PC-3 (cell line): ENCODE results near the gene ADAMTS3. TPM values are rescaled to one million over a fixed set of nuclear protein-coding genes. Genes with fewer than 3 reads are reported as not detected.

ENCODE experiments used
- ATAC-seq: fragments of 200-7000 bp; cut with Tn5 transposase; 2 replicates; pipeline ENCODE4 v1.9.1; 2020; ENCODE audit warnings: mild to moderate bottlenecking, moderate library complexity
- BruUV-seq: library from RNA; stranded (reverse); fragments of 400-500 nt; replicated peaks from 2 replicates; lab custom pipeline; 2021; lab: Mats Ljungman, UMichigan
- CTCF ChIA-PET: fragments of 300-600 bp; sonication (Branson Sonifier 250); formaldehyde crosslinking; loops from one replicate; lab custom pipeline; 2022; ENCODE audit warnings: antibody characterized with exemption; lab: Charles Lee
- POLR2A ChIA-PET: fragments of 300-600 bp; sonication (Branson Sonifier 250); formaldehyde crosslinking; loops from one replicate; lab custom pipeline; 2022; ENCODE audit warnings: antibody characterized with exemption; ENCODE audit not compliant: unreplicated experiment; lab: Charles Lee
- DNase-seq: peaks from one replicate; pipeline ENCODE4 v3.0.0-alpha.2; 2015
- H2AFZ ChIP-seq: fragments of 300-600 bp; sonication (generic); 2 replicates; pipeline ENCODE4 v1.6.0; 2016; ENCODE audit warnings: antibody characterized with exemption, low read length
- H3F3A ChIP-seq: fragments of 300-600 bp; sonication (generic); one replicate; pipeline ENCODE4 v1.6.0; 2017; ENCODE audit warnings: antibody characterized with exemption, low read length, control low read depth, mild to moderate bottlenecking; ENCODE audit not compliant: unreplicated experiment
- H3K27ac ChIP-seq: fragments of 300-600 bp; sonication (generic); 2 replicates; pipeline ENCODE4 v1.5.1; 2016; ENCODE audit warnings: mild to moderate bottlenecking, low read length
- H3K27me3 ChIP-seq: fragments of 300-600 bp; sonication (generic); 2 replicates; pipeline ENCODE4 v1.6.1; 2016; ENCODE audit warnings: low read length, mixed read lengths
- H3K36me3 ChIP-seq: fragments of 300-600 bp; sonication (generic); 2 replicates; pipeline ENCODE4 v1.6.1; 2016; ENCODE audit warnings: low read depth, mixed run types, low read length, mixed read lengths
- H3K4me1 ChIP-seq: fragments of 300-600 bp; sonication (generic); 2 replicates; pipeline ENCODE4 v1.5.1; 2016; ENCODE audit warnings: low read length; ENCODE audit not compliant: insufficient read depth
- H3K4me2 ChIP-seq: fragments of 300-600 bp; sonication (generic); 2 replicates; pipeline ENCODE4 v1.6.0; 2016; ENCODE audit warnings: low read length
- H3K4me3 ChIP-seq: fragments of 300-600 bp; sonication (generic); 2 replicates; pipeline ENCODE4 v1.5.1; 2016; ENCODE audit warnings: mild to moderate bottlenecking, low read length, mixed read lengths
- H3K79me2 ChIP-seq: fragments of 300-600 bp; sonication (generic); 2 replicates; pipeline ENCODE4 v1.6.1; 2017; ENCODE audit warnings: low read length, mixed read lengths
- H3K9ac ChIP-seq: fragments of 300-600 bp; sonication (generic); 2 replicates; pipeline ENCODE4 v1.6.0; 2016; ENCODE audit warnings: mild to moderate bottlenecking, low read length
- H3K9me2 ChIP-seq: fragments of 300-600 bp; sonication (generic); replicated peaks from 2 replicates; pipeline ENCODE4 v1.6.1; 2016; ENCODE audit warnings: mixed run types, low read length, mixed read lengths
- H3K9me3 ChIP-seq: fragments of 300-600 bp; sonication (generic); 2 replicates; pipeline ENCODE4 v1.6.1; 2016; ENCODE audit warnings: low read length, mixed read lengths
- H4K20me1 ChIP-seq: fragments of 300-600 bp; sonication (generic); 2 replicates; pipeline ENCODE4 v1.6.1; 2016; ENCODE audit warnings: low read length, mixed read lengths
- EZH2 ChIP-seq: fragments of 300-600 bp; sonication (generic); IDR thresholded peaks from one replicate; pipeline ENCODE4 v1.6.1; 2017; ENCODE audit warnings: antibody characterized with exemption, mild to moderate bottlenecking, low read length; ENCODE audit not compliant: unreplicated experiment
- EZH2phosphoT487 ChIP-seq: fragments of 300-600 bp; sonication (generic); IDR thresholded peaks from 2 replicates; pipeline ENCODE4 v1.6.1; 2018; ENCODE audit warnings: mild to moderate bottlenecking, antibody characterized with exemption, low read length, borderline replicate concordance
- intact Hi-C: fragments of 100-400 bp; cut with micrococcal nuclease; formaldehyde crosslinking; loops from 2 replicates; pipeline ENCODE4 v1.9.0; 2023
- total RNA-seq: library from RNA; depleted of rRNA; stranded (reverse); fragments of >200 nt; gene quantifications from 2 replicates; pipeline ENCODE4 v1.2.3, GENCODE V29; 2014
- TF ChIP-seq, protein P1 (sequence below): fragments of 300-600 bp; sonication (generic); conservative IDR thresholded peaks from 2 replicates; pipeline ENCODE4 v1.5.1; 2017; ENCODE audit warnings: antibody characterized with exemption, low read depth, mild to moderate bottlenecking, low read length

Gene ADAMTS3
- total RNA-seq, 1 experiment from 2014 or later = 3.5 TPM

DNA sequence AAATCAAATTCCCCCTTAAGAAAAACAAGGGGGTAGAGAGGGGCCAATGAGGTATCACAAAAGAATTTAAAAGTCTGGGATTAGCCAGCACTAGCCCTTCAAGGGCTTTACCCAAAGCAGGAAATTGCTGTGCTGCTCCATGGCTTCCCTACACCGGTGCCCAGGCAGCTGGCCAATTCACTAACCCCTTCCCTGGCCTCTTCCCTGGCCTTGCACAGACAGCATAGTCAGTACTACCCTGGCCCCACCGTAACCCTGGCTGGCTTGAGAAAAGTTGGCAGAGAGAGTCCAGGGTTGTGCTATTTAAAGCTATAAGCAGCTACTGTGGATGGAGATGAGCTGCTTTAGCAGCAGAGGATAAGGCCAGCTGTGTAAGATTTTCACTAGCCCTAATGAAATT lies 43.1 kb downstream of the ADAMTS3 start:
- ATAC-seq (0 out of 2 replicates have a peak, but pooled peaks have one; percentile 22), DNase-seq (no peak)
- TF ChIP-seq, protein P1, sequence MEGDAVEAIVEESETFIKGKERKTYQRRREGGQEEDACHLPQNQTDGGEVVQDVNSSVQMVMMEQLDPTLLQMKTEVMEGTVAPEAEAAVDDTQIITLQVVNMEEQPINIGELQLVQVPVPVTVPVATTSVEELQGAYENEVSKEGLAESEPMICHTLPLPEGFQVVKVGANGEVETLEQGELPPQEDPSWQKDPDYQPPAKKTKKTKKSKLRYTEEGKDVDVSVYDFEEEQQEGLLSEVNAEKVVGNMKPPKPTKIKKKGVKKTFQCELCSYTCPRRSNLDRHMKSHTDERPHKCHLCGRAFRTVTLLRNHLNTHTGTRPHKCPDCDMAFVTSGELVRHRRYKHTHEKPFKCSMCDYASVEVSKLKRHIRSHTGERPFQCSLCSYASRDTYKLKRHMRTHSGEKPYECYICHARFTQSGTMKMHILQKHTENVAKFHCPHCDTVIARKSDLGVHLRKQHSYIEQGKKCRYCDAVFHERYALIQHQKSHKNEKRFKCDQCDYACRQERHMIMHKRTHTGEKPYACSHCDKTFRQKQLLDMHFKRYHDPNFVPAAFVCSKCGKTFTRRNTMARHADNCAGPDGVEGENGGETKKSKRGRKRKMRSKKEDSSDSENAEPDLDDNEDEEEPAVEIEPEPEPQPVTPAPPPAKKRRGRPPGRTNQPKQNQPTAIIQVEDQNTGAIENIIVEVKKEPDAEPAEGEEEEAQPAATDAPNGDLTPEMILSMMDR = no peak
- no peak for TF ChIP-seq EZH2phosphoT487
- no peak for TF ChIP-seq EZH2
- no peak overlapping the region for H2AFZ ChIP-seq
- POLR2A ChIA-PET = no interaction called here
- H3F3A ChIP-seq = no peaks in the 10 kb centered on the region
- H3K36me3 ChIP-seq = no peaks in the 10 kb centered on the region
- H3K4me3 ChIP-seq = no peak overlapping the region
- no peaks in the 10 kb centered on the region for H3K9me2 ChIP-seq
- CTCF ChIA-PET = no interaction called here
- H3K27me3 ChIP-seq = no peaks in the 10 kb centered on the region
- no peak overlapping the region for H3K27ac ChIP-seq
- intact Hi-C loops = no loop called here
- H3K9me3 ChIP-seq = no peaks in the 10 kb centered on the region
- H3K9ac ChIP-seq = no peak overlapping the region
- no peaks in the 10 kb centered on the region for H4K20me1 ChIP-seq
- no peaks in the 10 kb centered on the region for H3K79me2 ChIP-seq
- H3K4me2 ChIP-seq = no peak overlapping the region
- no TSS peak for BruUV-seq
- H3K4me1 ChIP-seq = no peaks in the 10 kb centered on the region

DNA sequence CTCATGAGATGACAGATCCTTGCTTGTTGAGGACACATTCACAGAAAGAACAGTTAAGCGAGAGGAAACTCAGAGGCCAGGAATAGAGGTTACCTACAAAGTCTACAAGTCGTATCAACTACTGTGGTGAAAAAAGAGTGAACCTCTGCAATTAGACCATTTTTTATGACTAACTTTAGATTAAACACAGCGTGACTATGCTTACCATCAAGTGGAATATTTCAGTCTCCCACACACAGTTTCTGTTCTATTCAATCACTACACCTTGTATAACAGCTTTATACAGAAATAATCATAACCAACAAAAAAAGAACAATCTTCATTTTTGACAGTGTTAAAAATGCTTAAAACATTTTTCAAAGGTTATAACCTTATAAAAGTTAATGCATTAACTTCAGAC lies 46.6 kb downstream of the ADAMTS3 start:
- ChIA-PET CTCF (no interaction called here), POLR2A (no interaction called here)
- Histone ChIP-seq H3K27ac (no peak overlapping the region), H3K9me2 (no peaks in the 10 kb centered on the region), H3K4me1 (no peaks in the 10 kb centered on the region), H3K27me3 (no peaks in the 10 kb centered on the region), H3K9ac (no peak overlapping the region), H4K20me1 (no peaks in the 10 kb centered on the region), H3K79me2 (no peaks in the 10 kb centered on the region), H3K4me2 (no peak overlapping the region), H3K9me3 (no peaks in the 10 kb centered on the region), H3F3A (no peaks in the 10 kb centered on the region), H3K36me3 (no peaks in the 10 kb centered on the region), H2AFZ (no peak overlapping the region), H3K4me3 (no peak overlapping the region)
- ATAC-seq = no peak
- TF ChIP-seq, protein P1 = no peak
- TF ChIP-seq EZH2 (no peak), EZH2phosphoT487 (no peak)
- BruUV-seq = no TSS peak
- intact Hi-C loops = no loop called here
- no peak for DNase-seq

DNA sequence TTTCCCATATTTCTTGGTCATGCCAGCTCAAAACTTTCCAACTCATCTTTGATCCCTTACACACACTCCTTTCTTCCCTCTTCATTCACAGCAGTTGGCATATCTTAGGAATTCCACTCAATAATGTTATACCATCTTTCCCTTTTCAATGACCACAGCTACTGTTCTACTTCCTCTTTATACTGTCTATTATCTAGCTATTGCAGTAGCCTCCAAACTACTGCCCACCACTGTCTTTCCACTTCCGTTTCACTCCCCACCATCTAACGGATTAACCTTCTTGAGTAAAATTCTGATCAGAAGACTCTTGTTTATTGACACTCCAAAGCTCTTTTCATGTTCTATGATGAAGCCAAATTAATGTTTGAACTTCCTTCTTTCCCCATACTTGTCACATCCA lies 55.8 kb downstream of the ADAMTS3 start:
- intact Hi-C loops = no loop called here
- ChIA-PET CTCF (interaction anchor here (0.6 kb wide), 1 partner anchor 55 kb away, joined by 4 read pairs; no protein-coding TSS in a partner anchor), POLR2A (no interaction called here)
- Histone ChIP-seq H3K4me3 (no peak overlapping the region), H3K27ac (no peak overlapping the region), H3K4me1 (no peaks in the 10 kb centered on the region), H3K36me3 (no peaks in the 10 kb centered on the region), H3K27me3 (no peaks in the 10 kb centered on the region), H3K79me2 (no peaks in the 10 kb centered on the region), H3F3A (no peaks in the 10 kb centered on the region), H3K9ac (no peak overlapping the region), H3K9me2 (no peaks in the 10 kb centered on the region), H4K20me1 (no peaks in the 10 kb centered on the region), H2AFZ (no peak overlapping the region), H3K4me2 (no peak overlapping the region), H3K9me3 (no peaks in the 10 kb centered on the region)
- ATAC-seq (no peak), DNase-seq (no peak)
- no peak for TF ChIP-seq EZH2
- BruUV-seq = no TSS peak
